Measurements from ENCODE around the gene KLF4. TPM values are rescaled to one million over a fixed set of nuclear protein-coding genes. Genes with fewer than 3 reads are reported as not detected.
"Not testable (repeated sequence)": the region's sequence is repeated elsewhere in the genome, so short reads cannot be mapped to it uniquely, and the experiment has no call there.

The KLF4 gene
- total RNA-seq, 2 experiments from 2014 or later: not detected

- no peak overlapping the region for H2AFZ ChIP-seq (ENCODE audit: low read length)
- no peaks in the 10 kb centered on the region for H4K20me1 ChIP-seq (ENCODE audit: insufficient read depth, low read length)
- BruUV-seq (replicated peaks): no TSS peak
- no peaks in the 10 kb centered on the region for H3K4me1 ChIP-seq (ENCODE audit: insufficient read depth, low read length, poor library complexity, severe bottlenecking)
- no peaks in the 10 kb centered on the region for H3K79me2 ChIP-seq (ENCODE audit: insufficient read depth, low read depth, low read length)
- intact Hi-C loops (cut with micrococcal nuclease; ENCODE audit: unreplicated experiment): no loop called here
- DNase-seq (ENCODE audit: low spot score): no peak
- no peaks in the 10 kb centered on the region for H3K9me3 ChIP-seq (ENCODE audit: low read length)
- POLR2A ChIA-PET: no interaction called here
- TF ChIP-seq CTCF (conservative IDR thresholded peaks at IDR 0.05; ENCODE audit: low read length) (no peak), EZH2phosphoT487 (IDR thresholded peaks at IDR 0.05; ENCODE audit: borderline replicate concordance, low read depth, low read length) (no peak)
- no peak overlapping the region for H3K4me2 ChIP-seq (ENCODE audit: low read length)
- no peaks in the 10 kb centered on the region for H3K9me2 ChIP-seq (ENCODE audit: insufficient read depth, low read length)
- no peaks in the 10 kb centered on the region for H3K36me3 ChIP-seq (ENCODE audit: insufficient read depth, low read length)
- CTCF ChIA-PET (ENCODE audit: unreplicated experiment): no interaction called here
- no peak overlapping the region for H3K4me3 ChIP-seq (ENCODE audit: low read depth, low read length, poor library complexity, severe bottlenecking)
- H3K27ac ChIP-seq (ENCODE audit: low read depth, low read length, poor library complexity, severe bottlenecking): no peak overlapping the region
These were observed 1.8 kb upstream of the KLF4 start for GRCh38 chr9:107491081-107492053.

- DNase-seq (ENCODE audit: low spot score); H3K4me3 ChIP-seq (ENCODE audit: low read depth, low read length, poor library complexity, severe bottlenecking); H3K79me2 ChIP-seq (ENCODE audit: insufficient read depth, low read depth, low read length); H4K20me1 ChIP-seq (ENCODE audit: insufficient read depth, low read length); intact Hi-C loops (cut with micrococcal nuclease; ENCODE audit: unreplicated experiment); H3K4me2 ChIP-seq (ENCODE audit: low read length); H3K4me1 ChIP-seq (ENCODE audit: insufficient read depth, low read length, poor library complexity, severe bottlenecking); H3K27ac ChIP-seq (ENCODE audit: low read depth, low read length, poor library complexity, severe bottlenecking); H3K36me3 ChIP-seq (ENCODE audit: insufficient read depth, low read length); BruUV-seq (replicated peaks); H2AFZ ChIP-seq (ENCODE audit: low read length); H3K9me2 ChIP-seq (ENCODE audit: insufficient read depth, low read length); POLR2A ChIA-PET; H3K9me3 ChIP-seq (ENCODE audit: low read length); CTCF ChIA-PET (ENCODE audit: unreplicated experiment): not testable (repeated sequence)
These were observed 1.0 kb upstream of the KLF4 start for GRCh38 chr9:107490606-107490970.

- Histone ChIP-seq H3K4me2 (ENCODE audit: low read length) (no peak overlapping the region), H3K27ac (ENCODE audit: low read depth, low read length, poor library complexity, severe bottlenecking) (no peak overlapping the region), H4K20me1 (ENCODE audit: insufficient read depth, low read length) (no peaks in the 10 kb centered on the region), H3K9me3 (ENCODE audit: low read length) (no peaks in the 10 kb centered on the region), H3K79me2 (ENCODE audit: insufficient read depth, low read depth, low read length) (no peaks in the 10 kb centered on the region), H3K9me2 (ENCODE audit: insufficient read depth, low read length) (no peaks in the 10 kb centered on the region), H3K4me1 (ENCODE audit: insufficient read depth, low read length, poor library complexity, severe bottlenecking) (no peaks in the 10 kb centered on the region), H3K4me3 (ENCODE audit: low read depth, low read length, poor library complexity, severe bottlenecking) (no peak overlapping the region), H3K36me3 (ENCODE audit: insufficient read depth, low read length) (no peaks in the 10 kb centered on the region), H2AFZ (ENCODE audit: low read length) (no peak overlapping the region)
- DNase-seq (ENCODE audit: low spot score): no peak
- no TSS peak for BruUV-seq (replicated peaks)
- CTCF ChIA-PET (ENCODE audit: unreplicated experiment): no interaction called here
- intact Hi-C loops (cut with micrococcal nuclease; ENCODE audit: unreplicated experiment): no loop called here
- POLR2A ChIA-PET: interaction anchor here (0.5 kb wide), 1 partner anchor 967 kb away, joined by 3 read pairs; no protein-coding TSS in a partner anchor
- TF ChIP-seq EZH2phosphoT487 (IDR thresholded peaks at IDR 0.05; ENCODE audit: borderline replicate concordance, low read depth, low read length) (no peak), CTCF (conservative IDR thresholded peaks at IDR 0.05; ENCODE audit: low read length) (no peak)
These were observed 360 bp downstream of the KLF4 start for GRCh38 chr9:107489144-107489673.
